Right lung (tissue), 5 donors: ENCODE data around the gene PLAAT3. TPM values are rescaled to one million over a fixed set of nuclear protein-coding genes. Genes with fewer than 3 reads are reported as not detected.
"Not testable (repeated sequence)": the region's sequence is repeated elsewhere in the genome, so short reads cannot be mapped to it uniquely, and the experiment has no call there.

Experiments used
- DNase-seq, 2 donors: peaks; one replicate each; pipeline ENCODE4 v3.0.0-alpha.2; 2013
- polyA plus RNA-seq, 5 donors: library from polyadenylated mRNA; unstranded; fragments of 120-200 nt; gene quantifications; one replicate each; pipeline versions ENCODE4 v1.2.1 to v1.2.3, GENCODE V29; 2013; ENCODE audit warnings: inconsistent platforms in 1 of 5, low replicate concordance in 1 of 5; ENCODE audit not compliant: insufficient read length in 5 of 5, insufficient read depth in 1 of 5

The PLAAT3 gene
- polyA plus RNA-seq, 5 donors, result 6.8 to 12.9 (median 8.9) TPM

DNA sequence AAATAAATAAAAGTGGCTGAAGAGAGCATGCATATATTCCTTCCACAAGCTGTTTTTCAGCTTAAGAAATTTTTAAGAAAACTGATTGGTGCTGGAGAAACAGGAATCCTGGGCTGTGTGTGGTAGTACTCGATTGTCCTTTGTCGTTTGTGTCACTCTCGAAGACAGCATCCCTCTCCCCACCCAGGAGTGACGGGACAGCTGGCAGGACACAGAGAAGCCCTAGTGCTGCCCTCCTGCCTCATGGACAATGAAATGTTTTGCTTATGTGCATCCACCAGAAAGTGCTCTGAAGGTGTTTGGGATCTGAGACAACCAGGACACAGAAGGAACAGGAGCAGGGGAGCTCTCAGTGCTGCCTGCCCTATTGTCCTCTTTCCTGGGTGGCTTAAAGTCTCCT, 64.8 kb downstream of the PLAAT3 start:
- DNase-seq, result no peak

DNA sequence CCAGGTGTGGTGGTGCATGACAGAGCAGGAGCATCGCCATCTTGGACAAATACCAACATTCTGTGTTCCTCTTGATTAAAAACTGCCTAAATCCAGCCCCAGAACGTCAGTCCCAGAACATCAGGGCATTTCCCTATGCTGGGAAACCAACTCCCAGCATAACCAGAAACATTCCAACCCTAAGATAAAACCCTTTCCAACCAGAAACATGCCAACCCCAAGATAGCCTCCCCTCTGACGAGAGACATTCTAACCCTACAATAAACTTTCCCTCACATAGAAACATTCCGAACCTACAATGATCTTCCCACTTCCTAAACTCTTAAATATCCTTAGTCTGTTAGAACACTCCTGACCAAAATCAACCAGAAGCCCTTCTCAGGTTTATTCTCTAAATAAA, 66.1 kb downstream of the PLAAT3 start:
- no peak for DNase-seq

DNA sequence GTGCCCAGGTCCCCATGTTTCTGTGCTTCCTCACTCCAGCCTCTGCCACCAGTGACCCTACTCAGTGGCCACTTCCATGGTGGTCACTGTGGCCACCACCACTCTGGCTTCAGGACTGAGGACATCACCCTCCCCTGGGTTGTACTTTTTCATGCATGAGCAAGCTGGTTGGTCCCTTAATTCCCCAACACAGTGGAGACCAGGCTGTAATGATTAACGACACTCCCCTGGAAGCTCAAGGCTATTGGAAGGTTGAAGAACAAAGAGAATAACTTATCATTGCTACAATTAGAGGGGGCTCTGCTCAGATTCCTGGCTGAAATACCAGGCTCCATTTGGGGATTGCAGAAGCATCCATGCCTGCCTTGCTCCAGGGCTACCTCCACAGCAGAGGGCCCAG, 67.2 kb downstream of the PLAAT3 start:
- no peak for DNase-seq

DNA sequence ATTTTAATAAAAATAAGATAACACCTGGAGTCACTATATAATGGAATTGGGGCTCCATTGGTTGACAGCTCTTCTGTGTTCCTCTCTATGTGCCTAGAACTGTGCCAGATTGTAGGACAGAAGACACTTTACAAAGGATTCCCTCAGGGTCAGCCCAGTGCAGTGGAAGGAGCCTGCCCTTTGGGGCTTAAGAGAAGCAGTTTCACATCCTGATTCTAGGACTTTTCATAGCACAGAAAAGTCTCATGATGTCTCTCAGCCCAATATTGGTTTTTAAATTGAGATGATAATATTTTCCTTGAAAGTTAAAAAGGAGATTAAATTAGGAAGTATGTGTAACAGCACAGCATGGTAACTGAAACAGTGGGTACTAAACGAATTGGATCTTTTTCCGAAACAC, 70.5 kb downstream of the PLAAT3 start:
- DNase-seq, result no peak

DNA sequence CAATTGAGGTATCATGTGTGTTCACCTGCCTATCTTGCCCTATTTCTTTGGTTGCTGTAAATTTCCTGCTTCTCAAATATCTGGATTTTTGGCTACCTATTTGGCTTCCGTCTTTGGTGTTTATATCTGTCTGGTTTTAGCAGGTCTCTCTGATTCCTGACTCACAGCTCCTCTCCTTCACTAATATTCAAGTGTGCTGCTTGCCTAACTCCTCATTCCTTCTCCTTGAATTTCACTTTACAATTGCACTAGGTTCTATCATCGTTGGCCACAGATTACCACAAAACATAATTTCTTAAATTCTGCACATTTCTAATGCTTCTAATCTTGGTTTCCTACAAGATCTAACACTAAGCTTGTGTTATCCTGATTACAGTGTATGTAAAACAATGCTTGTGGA, 71.7 kb downstream of the PLAAT3 start:
- not testable (repeated sequence) for DNase-seq

DNA sequence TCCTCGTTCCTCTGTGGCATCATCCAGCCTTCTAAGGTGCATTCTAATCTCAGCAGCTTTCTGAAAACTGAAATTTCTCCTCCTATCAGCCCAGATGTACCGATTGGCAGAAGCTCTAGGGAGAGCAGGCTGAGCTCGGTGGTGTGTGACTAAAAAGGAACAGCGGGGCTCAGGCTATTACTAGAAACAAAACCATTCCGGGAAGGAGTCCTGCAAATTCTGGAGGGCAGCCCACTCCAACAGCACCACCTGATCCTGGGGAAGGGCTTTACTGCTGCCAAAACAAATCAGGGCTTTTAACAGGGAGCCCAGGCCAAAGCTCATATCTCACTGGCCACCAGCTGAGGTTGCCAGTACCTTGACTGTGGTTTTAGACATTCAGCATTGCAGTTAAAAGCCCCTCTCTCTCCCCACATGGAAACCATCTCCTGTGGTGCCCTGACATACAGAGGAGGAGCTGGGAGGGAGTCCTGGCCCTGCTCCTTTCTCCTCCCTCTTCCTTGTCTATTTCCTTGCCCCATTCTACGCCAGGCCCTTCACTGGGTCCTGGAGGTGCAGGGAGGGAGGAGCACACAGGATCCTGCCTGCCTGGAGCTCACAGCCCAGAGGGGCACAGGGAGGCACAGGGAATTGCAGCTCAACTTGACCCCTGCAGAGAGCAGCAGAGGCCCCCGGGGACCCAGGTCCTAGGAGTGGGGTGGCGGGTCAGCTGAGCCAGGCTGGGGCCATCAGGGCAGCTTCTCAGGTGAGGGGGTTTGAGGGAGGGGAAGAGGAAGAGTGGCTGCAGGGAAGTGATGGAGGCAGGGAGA, 76.7 kb downstream of the PLAAT3 start:
- peak in 1 of 2 donors; percentile 12 for DNase-seq

DNA sequence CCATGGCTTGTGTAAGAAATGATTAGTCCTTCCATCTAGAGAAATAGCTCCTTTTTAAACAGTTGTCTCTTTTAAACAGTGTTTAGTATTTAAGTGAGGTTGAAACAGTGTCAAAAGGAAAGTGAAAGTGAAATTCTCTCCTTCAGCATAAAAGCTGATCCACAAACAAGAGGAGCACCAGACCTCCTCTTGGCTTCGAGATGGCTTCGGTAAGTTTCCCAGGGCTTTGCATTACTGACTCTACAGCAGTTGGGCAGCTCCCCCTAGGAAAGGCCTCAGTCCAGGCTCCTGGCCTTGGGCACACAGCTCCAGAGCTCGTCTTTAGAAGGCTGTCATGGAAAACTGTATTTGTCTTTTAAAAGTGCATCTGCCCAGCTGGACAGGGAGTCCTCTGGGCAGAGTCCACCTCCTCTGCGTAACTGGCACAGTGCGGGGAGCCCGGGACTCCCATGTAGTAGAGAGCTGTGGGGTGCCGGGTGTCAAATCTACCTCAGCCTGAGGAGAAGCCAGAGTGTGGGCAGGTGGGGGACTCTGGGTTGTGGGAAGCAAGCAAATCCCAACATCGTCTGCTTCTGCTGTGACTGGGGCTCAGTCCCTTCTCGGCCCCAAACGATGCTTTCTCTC, 77.5 kb downstream of the PLAAT3 start, which contains the start of gene PLAAT4:
PLAAT4 (plus strand) TSS at position 140 of the 624 bp plus-strand sequence; CDS start at position 201, 61 bp downstream.
- DNase-seq, result peak in 1 of 2 donors; percentile 50

DNA sequence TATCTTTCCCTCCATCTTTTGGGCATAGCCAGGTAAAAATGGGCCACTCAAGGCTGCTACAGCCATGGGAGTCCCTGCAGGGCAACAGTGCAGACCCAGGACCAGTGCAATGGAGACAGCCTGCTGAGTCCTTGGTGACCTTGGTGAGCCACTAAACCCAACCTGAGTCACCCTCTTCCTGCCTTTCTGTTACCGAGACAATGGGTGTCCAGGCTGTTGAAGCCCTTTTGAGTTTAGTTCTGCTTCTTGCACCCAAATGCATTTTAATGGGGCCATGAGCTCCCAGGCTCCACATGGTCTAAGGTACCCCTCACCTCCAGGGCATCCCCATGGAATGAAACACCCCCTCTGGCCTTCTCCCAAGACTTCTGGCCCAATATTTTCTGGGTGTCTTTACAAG, 78.5 kb downstream of the PLAAT3 start:
- no peak for DNase-seq

DNA sequence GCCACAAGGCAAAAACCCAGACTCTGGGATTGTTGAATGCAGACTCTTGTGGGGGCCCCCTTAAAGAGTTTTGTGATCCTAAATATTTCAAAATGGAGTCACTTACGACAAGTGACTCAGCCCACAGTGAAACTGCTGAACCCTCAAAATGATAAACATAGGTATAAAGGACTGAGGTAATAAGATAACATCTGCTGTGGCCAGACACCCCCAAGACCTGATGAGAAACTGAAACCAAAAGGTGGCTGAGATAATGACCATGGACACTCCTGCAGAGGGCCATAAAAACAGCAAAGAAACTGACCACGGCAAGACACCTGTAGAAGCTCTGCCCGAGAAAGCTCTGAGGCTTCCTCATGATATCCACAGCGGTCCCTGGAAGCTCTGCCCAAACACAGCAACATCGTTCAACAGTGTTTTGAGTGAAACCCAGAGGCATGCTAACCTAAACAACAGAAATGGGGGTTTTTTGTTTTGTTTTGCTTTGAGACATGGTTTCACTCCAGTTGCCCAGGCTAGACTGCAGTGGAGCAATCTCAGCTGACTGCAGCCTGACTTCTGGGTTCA, 79.3 kb downstream of the PLAAT3 start:
- DNase-seq, result no peak

DNA sequence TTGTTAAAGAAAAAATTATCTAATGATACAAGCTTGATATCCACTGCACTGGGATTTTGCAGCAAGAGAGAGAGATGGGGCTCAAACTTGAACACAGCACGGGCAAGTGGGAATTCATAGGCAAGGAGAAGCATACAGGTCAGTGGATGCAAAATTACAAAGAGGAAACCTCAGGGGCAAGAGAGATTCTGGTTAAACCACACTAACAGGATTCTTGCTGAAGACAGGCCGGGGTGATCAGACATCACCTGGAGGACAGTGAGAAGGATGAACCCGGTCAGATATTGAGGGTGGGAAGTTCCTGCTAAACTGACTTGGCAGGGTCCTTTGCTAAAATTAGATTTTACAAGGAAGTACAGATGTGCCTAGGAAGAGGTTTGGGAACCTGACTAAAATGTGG, 80.2 kb downstream of the PLAAT3 start:
- no peak for DNase-seq

DNA sequence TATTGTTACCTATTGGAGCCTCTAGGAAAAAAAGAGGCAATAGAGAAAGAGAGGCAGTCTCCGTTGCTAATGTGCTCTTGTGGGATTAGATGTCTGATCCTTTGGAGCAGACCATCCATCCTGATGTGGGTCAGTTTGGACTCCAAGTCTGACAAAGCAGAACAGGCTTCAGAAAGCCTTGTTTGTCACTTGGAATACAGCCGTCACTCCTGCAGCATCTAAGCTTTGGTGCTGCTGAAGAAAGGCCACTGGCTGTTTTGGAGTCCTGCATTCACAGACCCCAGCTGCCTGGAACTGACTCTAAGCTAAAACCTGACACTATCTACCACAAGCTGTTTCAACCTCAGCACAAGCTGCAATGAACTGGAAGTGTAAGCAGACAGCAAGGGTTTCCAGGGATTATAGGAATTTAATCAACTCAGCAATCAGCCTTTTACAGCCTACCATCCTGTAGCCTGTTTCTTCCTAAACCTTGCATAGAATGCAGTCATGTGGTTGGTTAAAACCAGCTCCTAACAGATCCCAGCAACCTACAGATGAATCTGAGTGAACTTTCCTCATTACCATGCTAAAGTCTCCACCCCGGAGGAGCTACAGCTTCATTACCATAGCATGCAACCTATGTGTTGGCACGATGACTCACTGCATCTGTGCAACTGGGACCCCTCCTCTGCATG, 81.3 kb downstream of the PLAAT3 start:
- DNase-seq, result no peak

DNA sequence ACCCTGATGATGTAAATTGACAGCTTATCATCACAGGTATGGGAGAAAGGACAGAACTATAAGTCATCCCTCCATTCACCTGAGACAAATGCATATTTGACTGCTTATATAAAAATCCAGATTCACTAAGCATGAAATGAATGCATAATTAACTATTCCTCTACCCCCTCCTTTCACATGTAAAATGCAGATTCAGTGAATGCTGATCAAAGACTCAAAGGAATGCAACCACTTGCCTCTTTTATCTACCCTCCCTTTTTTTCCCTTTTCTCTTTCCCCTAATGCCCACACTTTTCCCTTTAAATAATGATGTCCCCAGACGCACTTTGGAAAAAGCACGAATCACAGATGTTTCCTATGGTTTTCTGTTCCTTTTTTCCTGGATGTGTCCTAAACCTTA, 82.1 kb downstream of the PLAAT3 start:
- DNase-seq, result no peak

DNA sequence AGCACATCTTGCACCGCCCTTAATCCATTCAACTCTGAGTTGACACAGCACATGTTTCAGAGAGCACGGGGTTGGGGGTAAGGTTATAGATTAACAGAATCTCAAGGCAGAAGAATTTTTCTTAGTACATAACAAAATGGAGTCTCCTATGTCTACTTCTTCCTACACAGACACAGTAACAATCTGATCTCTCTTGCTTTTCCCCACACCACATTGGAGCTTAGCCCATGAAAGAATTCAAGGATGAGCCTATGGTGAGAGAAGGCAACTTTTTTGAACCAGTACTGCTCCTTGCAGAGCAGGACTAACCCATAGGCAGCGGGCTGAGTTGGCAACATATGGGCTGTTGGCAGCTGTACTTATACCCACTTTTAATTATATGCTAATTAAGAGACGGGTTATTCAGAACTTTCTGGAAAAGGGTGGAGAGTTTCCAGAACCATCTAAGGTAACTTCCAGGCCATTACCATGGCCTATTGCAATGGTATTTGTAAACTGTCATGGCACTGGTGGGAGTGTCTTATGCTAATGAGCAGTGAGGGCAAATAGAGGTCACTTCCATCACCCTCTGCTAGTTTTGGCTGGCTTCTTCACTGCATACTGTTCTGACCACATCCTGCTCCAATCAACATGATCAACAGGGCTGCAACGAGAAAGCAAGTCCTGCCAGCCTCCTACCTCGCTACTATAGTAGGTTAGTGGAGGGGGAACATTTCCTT, 83.0 kb downstream of the PLAAT3 start:
- peak in 1 of 2 donors; percentile 35 for DNase-seq

DNA sequence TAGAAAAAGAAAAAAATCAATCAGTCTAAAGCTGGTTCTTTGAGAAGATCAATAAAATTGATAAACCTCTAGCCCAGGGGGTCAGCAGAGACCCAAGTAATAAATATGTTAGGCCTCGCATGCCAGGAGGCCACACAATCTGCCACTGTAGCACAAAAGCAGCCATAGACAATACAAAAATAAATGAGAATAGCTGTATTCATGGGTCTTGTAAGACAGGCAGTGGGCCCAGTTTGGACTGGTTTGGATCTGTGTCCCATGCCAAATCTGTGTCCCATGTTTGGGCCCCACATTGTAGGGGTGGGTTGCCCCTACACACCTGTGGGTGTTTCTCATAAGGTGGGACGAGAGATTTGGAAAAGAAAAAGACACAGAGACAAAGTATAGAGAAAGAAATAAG, 84.2 kb downstream of the PLAAT3 start:
- DNase-seq, result no peak

DNA sequence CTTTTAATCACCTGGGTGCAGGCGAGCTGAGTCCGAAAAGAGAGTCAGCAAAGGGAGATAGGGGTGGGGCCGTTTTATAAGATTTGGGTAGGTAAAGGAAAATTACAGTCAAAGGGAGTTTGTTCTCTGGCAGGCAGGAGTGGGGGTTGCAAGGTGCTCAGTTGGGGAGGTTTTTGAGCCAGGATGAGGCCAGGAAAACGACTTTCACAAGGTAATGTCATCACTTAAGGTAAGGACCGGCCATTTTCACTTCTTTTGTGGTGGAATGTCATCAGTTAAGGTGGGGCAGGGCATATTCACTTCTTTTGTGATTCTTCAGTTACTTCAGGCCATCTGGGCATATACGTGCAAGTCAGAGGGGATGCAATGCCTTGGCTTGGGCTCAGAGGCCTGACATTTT, 84.9 kb downstream of the PLAAT3 start:
- DNase-seq, result not testable (repeated sequence)

DNA sequence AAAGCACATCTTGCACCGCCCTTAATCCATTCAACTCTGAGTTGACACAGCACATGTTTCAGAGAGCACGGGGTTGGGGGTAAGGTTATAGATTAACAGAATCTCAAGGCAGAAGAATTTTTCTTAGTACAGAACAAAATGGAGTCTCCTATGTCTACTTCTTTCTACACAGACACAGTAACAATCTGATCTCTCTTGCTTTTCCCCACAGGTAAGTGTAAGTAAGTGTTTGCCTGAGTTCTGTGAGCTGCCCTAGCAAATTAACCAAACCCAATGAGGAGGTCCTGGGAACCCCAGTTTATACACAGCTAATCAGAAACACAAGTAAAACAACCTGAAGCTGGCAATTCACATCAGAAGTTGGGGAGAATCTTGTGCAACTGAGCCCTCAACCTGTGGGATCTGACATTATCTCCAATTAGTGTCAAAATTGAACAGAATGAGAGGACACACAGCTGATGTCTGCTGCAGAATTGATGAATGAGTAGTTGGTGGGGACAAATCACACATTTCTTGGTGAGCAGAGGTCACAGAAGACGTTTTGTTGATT, 85.4 kb downstream of the PLAAT3 start:
- DNase-seq, result not testable (repeated sequence)

DNA sequence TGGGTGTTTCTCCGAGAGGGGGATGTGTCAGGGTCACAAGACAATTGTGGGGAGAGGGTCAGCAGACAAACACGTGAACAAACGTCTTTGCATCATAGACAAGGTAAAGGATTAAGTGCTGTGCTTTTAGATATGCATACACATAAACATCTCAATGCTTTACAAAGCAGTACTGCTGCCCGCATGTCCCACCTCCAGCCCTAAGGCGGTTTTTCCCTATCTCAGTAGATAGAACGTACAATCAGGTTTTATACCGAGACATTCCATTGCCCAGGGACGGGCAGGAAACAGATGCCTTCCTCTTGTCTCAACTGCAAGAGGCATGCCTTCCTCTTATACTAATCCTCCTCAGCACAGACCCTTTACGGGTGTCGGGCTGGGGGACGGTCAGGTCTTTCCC, 86.1 kb downstream of the PLAAT3 start:
- not testable (repeated sequence) for DNase-seq

DNA sequence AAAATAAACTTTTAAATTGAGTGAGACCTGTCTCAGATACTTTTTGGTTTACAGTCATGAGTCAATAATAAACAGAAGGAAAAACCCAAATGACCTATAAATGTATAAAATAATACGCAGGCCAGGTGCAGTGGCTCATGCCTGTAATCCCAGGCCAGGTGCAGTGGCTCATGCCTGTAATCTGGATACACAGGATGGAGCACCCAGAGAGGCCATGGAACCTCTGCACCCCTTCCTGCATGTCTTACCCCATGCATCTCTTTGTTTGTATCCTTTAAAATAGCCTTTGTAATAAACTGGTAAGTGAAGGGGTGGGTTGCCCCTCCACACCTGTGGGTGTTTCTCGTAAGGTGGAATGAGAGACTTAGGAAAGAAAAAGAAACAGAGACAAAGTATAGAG, 86.6 kb downstream of the PLAAT3 start:
- no peak for DNase-seq
